ENCODE data around the gene DMWD.

The DMWD gene

DNA sequence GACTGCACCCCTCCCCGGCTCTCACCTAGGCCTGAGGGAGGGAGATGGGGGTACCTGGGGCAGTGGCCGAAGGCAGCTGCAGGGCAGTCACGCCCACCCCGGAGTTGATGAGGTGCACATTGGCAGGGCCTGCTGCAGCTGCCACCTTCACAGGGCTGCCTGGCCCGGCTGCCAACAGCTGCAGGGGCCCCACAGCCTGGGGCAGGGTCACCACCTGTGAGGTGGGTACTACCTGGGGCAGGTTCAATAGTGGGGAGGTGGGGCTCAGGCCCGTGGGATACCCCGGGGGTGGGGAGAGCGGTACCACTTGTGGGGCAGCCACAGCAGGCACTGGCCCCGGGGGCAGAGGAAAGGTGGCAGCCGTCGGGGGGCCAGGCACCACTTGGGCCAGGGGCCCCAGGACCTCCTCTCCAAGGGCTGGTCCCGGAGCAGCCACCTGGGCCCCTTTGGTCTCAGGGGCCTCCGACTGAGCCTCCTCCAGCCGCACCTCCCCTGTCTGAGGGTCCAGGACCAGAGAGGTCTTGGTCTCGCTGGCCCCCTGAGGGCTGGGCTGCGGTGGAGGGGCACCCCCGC, 26.3 kb downstream of the DMWD start:
- TF ChIP-seq, protein P1, sequence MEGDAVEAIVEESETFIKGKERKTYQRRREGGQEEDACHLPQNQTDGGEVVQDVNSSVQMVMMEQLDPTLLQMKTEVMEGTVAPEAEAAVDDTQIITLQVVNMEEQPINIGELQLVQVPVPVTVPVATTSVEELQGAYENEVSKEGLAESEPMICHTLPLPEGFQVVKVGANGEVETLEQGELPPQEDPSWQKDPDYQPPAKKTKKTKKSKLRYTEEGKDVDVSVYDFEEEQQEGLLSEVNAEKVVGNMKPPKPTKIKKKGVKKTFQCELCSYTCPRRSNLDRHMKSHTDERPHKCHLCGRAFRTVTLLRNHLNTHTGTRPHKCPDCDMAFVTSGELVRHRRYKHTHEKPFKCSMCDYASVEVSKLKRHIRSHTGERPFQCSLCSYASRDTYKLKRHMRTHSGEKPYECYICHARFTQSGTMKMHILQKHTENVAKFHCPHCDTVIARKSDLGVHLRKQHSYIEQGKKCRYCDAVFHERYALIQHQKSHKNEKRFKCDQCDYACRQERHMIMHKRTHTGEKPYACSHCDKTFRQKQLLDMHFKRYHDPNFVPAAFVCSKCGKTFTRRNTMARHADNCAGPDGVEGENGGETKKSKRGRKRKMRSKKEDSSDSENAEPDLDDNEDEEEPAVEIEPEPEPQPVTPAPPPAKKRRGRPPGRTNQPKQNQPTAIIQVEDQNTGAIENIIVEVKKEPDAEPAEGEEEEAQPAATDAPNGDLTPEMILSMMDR (IDR thresholded peaks at IDR 0.05; ENCODE audit: insufficient read depth, missing control alignments): no peak
- FAIRE-seq (no peak), DNase-seq (ENCODE audit: insufficient read length, low spot score) (no peak)

DNA sequence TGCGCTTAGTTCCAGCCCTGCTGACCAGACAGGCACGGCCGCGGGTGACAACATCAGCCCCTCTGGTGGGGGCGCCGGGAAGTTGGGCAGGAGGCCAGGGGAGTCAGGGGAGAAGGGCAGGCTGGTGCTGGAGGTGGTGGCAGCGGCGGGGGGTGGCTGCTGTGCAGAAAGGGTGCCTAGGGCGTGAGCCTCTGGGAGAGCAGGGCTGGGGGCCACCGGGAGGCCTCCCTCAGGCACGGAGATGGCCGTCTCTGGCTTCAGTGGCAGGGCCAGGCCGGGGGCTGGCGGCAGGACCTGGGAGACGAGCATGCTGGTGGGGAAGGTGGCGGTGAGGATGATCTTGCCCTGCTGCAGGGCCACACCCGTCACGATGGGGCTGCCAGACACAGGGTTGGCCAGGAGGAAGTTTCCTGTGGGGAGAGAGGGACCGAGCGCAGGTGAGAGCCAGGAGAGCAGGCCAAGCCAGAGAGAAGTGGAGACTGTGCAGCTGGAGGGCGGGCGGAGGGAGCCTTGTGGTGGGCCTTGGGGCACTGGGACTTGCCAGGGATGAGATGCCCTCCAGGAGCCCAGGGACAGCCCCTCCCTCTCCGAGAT, 26.8 kb downstream of the DMWD start:
- TF ChIP-seq, protein P1 (IDR thresholded peaks at IDR 0.05; ENCODE audit: insufficient read depth, missing control alignments): no peak
- no peak for FAIRE-seq
- no peak for DNase-seq (ENCODE audit: insufficient read length, low spot score)

DNA sequence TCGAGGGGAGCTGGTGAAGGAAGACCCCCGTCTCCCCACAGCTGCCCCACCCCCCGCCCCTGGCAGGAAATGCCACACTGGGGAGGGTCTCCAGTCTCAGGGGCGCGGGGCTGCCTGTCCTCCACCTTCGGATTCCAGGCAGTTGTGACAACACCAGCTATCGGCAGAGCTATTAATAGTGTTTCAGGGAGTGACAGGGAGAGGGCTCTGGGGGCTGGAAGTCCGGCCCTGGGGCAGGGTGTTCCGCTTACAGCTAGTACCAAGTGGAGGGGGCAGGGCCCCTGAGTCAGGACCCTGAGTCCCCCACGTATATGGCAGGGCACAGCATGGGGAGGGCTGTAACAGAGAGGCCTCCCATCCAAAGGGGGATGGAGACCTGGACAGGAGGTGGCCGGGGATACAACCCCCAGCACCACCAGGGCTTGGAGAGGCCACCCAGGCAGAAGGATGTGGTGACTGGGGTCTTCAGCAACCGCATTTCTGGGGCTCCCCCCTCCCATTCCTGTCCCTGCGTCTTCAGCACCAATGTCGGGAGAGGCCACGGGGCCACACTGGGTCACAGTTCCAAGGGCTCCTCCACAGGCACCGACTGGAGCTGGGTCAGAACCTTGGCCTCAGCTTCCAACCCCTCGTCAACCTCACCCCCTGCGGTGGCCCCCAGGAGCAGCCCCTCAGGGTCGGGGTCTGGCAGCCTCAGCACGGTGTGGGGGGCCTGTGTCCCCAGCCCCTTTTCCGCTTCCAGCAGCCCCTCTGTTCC, 27.5 kb downstream of the DMWD start:
- no peak for FAIRE-seq

DNA sequence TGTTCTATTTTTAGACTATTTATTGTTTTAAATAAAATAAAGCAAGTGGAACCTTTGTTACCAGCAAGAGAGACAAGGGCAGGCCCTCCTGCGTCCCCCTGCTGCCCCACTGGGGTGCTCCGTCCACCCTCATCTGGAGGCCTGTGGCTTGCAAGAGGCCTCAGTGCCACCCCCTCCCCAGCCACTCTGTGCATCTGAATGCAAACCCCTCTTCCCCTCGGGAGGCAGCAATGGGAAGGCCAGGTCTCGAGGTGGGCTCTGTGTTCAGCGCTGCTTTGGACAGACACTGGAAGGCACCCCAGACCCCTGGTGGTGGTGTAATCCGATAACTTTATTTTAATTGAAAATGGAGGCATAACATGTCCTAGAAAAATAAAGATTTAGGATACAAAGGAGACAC, 28.2 kb downstream of the DMWD start:
- FAIRE-seq: no peak
- DNase-seq (ENCODE audit: insufficient read length, low spot score): no peak
- TF ChIP-seq, protein P1 (IDR thresholded peaks at IDR 0.05; ENCODE audit: insufficient read depth, missing control alignments): no peak

More for the DNA sequence above, 27.5 kb downstream of the DMWD start:
- DNase-seq (ENCODE audit: insufficient read length, low spot score): no peak
- TF ChIP-seq, protein P1 (IDR thresholded peaks at IDR 0.05; ENCODE audit: insufficient read depth, missing control alignments): no peak

DNA sequence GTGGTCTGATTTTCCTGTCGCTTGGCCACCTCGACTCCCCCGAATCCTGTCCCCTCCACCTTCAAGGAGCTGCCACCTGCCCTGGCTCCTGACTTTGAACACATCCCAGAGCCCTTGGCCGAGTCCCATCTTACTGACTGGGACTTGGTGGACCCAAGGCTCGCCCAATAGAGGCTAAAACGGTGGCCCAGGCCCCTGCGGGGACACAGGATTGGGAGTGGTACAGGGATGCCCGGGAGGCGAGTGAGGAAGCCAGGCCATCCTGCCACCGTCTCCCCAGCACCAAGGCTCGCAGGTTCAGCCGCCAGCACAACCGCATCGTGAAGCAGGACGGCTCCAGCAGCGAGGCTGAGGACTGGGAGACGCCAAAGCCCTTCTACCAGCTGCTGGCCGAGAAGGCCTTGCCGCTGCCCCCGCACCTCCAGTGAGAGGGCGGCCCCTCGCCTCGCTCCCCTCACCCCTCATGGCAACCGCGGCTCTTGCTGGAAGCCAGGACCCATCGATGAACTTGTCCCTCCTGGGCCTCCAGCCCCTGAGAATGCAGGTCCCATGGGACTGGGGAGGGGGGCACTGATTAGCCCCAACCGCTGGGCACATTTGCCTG, 28.9 kb downstream of the DMWD start:
- FAIRE-seq: no peak
- TF ChIP-seq, protein P1 (IDR thresholded peaks at IDR 0.05; ENCODE audit: insufficient read depth, missing control alignments): no peak
- DNase-seq (ENCODE audit: insufficient read length, low spot score): no peak

DNA sequence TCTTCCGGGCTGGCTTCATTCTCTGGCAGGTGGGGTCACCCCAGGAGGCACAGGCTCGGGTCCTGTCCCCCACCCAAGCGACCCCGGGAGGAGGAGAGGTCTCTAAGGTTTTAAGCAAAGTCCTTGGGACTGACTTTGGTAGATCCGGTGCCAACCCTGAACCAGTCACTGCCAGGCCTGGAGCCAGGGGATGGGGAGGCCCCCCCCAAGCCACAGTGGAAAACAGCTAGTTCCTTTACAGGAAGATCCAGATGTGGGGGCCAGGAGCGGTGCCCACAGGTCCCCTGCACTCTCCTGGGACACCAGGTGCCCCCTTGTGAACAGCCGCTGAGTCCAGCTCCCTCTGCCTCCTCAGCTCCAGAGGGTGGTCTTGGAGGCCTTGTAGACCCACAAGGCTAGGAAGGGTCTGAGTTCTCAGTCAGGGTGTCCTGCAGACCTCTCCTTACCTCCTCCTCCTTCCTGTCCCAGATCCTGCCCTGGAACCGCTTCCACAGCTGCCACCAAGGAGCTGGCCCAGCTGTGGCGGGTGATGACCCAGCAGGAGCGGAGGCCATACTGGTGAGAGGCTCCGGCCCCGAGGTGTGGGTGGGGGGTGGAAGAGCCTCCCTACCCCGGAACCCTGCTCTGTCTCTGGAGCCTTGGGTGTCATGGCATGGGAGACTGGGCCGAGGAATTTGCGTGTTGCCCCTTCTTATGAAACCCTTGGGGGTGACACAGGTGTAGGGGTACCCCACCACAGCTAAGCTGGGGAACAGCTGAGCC, 29.6 kb downstream of the DMWD start:
- DNase-seq (ENCODE audit: insufficient read length, low spot score) (no peak), FAIRE-seq (no peak)
- TF ChIP-seq, protein P1 (IDR thresholded peaks at IDR 0.05; ENCODE audit: insufficient read depth, missing control alignments): no peak

Measured in D721Med (cell line).